HepG2 (cell line): ENCODE data around the gene CFH.

Source experiments
- CBX2 ChIP-seq, 2 experiments: fragments of 200-600 bp in 1 of 2; sonication (generic); formaldehyde crosslinking in 1 of 2; IDR thresholded peaks; 2 replicates each; pipeline versions ENCODE4 v1.7.0 to v1.8.1; 2018 to 2022; ENCODE audit warnings: low read depth in 2 of 2, low read length in 1 of 2, mild to moderate bottlenecking in 1 of 2, missing genetic modification reagents in 1 of 2
- MYNN ChIP-seq: sonication (generic); formaldehyde crosslinking; IDR thresholded peaks from 2 replicates; pipeline ENCODE4 v1.4.0; 2020; ENCODE audit warnings: mild to moderate bottlenecking, low read depth, missing genetic modification reagents
- POLR2AphosphoS5 ChIP-seq: IDR thresholded peaks from 2 replicates; pipeline ENCODE4 v1.6.1; 2012; ENCODE audit warnings: low read depth, low read length
- TCF7L2 ChIP-seq: IDR thresholded peaks from 2 replicates; pipeline ENCODE4 v1.6.1; 2011; ENCODE audit warnings: mild to moderate bottlenecking, low read depth, low read length, moderate library complexity
- ZNF512 ChIP-seq: sonication (generic); formaldehyde crosslinking; IDR thresholded peaks from 2 replicates; pipeline ENCODE4 v1.4.0; 2020; ENCODE audit warnings: mild to moderate bottlenecking, missing genetic modification reagents
- ZNF710 ChIP-seq: sonication (generic); formaldehyde crosslinking; IDR thresholded peaks from 2 replicates; pipeline ENCODE4 v1.5.0; 2020; ENCODE audit warnings: mild to moderate bottlenecking, missing genetic modification reagents, borderline replicate concordance

GRCh38 chr1:196674908-196675307 lies 23.1 kb downstream of the CFH start:
- TF ChIP-seq ZNF710 (CRISPR knock-in tag) (no peak), MYNN (CRISPR knock-in tag) (no peak), TCF7L2 (no peak), CBX2 (IDR thresholded peaks at IDR 0.05; ENCODE audit: low read depth, low read length) (no peak), CBX2 (CRISPR knock-in tag; IDR thresholded peaks at IDR 0.05; ENCODE audit: low read depth) (no peak), ZNF512 (CRISPR knock-in tag) (no peak), POLR2AphosphoS5 (no peak)
